ENCODE results near the gene KCNQ1.

KCNQ1 gene

DNA sequence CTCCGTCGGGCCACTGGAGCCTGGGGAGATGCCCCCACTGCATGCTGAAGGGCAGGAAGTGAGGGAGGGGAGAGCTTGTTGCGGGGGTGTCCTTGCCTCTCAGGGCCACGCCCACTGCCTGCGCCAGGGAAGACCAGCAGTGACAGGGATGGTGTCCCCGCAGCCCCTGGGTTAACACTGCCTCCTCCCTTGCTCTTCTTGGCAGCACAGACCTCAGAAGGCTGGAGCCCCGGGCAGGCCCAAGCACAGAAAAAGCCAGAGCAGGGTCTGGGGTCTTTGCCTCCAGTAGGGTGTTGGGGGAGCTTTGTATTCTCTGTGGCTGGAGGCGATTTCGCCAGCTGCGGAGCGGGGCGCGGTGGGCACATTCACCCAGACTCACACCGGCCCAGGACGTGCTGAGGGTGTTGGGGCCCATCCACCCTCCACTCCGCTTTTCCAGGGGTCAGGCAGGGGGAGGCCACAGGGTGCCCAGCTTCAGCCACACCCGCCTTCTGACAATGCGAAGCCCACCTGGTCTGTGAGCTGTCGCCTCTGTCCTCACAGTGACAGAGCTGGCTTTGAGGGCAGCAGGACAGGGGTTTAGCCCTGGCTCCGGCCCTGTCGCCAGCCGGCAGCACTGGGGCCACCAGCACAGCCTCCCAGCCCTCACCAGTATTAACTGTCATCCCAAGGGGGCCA, 357.0 kb downstream of the KCNQ1 start:
- no peak for DNase-seq (ENCODE audit: low spot score)
- no peak for FAIRE-seq

DNA sequence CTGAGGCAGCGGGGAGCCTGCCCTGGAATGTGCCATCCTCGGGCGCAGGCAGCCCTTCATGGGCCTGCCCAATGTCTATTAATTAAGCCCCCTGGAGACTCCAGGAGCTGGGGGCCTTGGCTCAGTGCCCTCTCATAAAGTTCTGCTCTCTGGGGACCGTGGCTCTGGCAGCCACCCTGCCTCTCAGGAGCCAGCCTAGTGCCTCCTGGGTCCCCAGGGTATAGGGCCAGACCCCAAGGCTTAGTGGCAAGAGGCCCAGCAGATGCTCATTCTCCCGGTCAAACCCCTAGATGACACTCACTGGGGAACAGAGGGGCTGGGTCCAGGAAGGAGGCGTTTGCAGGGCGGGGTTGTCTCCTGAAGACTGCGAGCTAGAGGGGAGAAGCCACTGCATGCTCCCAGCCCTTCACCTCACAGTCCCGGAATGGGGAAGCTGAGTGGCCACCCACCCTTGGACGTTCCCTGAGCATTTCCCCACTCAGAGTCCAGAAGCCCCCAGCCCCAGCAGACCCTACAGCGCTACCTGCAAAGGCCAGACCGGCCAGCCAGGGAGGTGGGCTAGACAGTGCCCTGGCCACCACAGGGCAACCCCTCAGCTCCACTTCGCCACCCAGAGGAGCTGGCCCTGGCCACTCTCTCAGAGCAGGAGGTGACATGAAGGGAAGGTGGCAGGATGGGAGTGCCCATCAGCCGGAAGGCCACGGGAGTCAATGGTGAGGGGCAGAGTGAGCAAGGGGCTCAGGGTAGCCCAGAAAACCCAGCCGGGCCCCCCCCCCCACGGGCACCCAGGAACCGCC, 357.8 kb downstream of the KCNQ1 start:
- DNase-seq (ENCODE audit: low spot score): no peak
- FAIRE-seq: no peak

DNA sequence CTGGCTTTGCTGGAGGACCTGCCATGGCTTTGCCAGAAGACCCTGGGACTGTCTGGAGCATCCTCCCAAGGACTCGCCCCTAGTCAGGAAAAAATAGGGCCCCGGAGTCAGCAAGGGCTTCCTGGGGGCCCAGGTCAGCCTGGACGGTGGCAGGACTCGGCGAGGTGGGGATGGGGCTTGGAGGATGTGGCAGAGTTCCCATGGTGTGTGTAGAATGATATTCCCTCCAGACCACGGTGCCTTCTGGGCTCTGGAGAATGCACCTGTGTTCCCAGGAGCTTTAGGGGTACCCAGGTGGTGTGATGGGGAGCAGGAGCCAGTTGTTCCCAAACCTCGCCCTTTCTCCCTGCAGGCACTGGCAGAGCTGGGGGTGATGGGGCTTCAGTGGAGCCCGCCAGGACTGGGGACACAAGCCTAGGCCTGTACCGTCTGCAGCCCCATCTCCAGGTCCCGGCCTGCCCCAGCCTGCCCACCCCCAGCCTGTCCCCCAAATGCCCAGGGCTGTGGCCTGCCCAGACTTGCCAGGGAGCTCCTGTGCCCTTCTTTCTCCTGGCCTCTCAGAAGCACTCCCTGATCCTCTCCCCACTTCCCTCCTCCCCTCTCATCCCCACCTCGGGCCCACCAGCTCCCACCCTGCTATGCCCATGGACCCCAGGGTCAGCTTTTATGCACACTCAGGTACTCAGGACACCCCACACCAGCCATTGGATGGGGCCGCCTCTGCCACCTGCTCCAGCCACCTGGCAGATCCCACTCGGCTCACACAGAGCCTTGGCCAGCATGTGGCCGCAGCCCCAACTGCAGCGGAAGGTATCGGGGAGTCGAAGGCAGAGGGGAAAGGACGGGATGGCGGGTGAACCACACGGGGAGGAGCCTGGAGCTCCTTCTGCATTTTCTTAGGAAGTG, 358.6 kb downstream of the KCNQ1 start:
- FAIRE-seq (no peak), DNase-seq (ENCODE audit: low spot score) (no peak)

DNA sequence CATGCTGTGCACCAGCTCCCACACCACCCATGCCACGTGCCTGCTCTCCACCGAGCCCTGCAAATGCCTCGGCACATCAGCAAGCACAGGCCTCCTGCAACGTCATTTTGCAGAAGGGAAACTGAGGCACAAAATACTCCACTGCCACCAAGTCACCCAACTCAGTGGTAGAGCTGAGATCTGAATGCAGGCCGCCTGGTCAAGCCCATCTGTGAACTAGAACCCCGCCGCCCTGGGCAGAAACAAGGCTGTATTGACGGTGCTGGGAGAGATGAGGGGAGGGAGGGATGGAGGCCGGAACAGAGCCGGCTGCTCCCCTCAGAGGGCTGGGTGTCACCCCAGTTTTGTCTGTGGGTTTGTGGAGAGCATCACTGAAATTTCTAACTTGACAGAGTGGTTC, 359.4 kb downstream of the KCNQ1 start:
- DNase-seq (ENCODE audit: low spot score) (no peak), FAIRE-seq (no peak)

DNA sequence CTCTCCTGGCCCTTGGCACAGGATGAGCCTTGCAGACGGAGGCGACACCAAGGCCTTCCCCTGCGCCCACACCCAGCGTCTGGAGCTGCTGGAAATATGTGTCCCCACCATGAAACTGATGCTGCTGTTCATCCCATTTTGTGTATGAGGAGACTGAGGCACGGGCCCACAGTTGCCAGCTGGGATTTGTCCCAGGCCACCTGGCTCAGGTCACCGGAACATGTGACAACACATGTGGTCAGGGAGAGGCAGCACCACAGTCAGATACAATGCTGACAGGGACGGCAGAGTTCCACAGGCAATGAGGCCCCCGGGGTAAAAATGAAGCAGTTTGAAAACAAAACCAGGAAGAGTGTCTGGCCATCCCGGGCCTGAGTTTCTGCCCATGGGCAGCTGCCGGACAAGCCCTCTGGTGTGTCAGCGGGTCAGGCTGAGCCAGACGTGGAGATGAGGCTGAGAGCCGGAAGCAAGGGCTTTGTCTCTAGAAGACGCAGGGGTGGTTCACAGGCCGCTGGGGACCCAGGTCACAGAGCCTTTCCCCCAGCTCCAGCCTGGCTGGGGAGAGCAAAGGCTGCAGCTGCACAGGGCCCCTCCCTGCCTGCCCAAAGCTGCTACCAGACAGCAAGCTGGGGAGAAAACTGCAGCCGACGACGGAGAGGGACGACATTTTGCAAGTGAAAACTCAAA, 360.0 kb downstream of the KCNQ1 start:
- FAIRE-seq (no peak), DNase-seq (ENCODE audit: low spot score) (no peak)

DNA sequence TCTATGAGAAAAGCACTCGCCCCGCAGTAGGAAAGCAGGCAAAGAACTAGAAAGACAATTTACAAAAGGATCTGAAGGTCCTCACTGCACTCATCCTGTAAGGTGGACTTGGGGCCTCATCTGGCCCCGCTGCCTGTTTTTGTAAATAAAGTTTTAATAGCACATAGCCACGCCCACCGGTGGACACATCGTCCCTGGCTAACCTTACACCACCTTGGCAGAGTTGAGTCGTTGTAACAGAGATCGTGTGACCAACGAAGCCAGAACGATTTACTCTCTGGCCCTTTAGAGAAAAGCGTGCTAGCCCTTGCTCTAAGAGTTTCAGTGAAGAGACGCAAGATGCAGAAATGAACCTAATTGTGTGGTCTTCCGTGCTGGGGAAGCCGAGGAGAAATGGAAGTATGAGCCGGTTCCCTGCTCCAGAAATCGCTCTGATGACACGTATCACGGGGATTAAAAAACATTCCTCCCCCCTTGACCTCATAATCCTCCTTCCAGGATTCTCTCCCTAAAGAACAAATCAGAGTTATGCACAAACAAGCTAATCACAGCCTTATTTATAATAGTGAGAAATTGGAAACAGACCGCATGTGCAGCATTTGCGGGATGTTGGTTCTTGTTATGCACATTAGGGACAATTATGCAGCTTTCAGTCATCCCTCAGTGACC, 360.7 kb downstream of the KCNQ1 start:
- DNase-seq (ENCODE audit: low spot score) (no peak), FAIRE-seq (no peak)

DNA sequence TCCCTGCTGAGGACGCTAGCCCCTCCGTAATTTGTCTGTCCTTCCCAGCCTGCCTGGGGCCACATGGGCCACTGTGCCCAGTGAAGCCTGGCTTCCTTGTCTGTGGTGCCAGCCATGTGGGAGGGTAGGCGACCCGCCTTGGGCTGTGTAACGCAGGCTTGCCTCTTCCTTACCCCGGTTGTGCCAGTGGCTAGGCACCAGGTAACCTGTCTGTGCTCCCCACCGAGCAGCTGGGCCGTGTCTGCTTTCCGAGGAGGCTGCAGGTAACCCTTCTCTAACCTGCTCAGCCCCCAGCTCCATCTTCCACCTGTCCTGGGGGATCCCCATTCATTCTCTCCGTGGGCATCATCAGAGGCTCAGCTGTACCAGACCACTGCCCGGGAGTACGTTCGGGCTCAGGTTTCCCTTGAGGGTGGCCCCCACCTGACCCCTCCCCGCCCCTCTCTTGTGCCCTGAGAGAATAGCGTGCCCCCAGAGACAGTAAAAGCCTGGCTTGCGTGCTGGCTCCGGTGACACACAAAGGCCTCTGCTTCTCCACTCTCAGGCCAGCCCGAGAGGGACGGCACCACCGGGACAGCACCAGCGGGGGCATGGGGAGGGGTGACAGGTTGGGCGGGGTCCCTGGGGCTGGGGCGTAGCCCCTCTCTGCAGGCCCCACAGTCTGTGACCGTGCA, 361.7 kb downstream of the KCNQ1 start:
- DNase-seq (ENCODE audit: low spot score) (no peak), FAIRE-seq (no peak)

DNA sequence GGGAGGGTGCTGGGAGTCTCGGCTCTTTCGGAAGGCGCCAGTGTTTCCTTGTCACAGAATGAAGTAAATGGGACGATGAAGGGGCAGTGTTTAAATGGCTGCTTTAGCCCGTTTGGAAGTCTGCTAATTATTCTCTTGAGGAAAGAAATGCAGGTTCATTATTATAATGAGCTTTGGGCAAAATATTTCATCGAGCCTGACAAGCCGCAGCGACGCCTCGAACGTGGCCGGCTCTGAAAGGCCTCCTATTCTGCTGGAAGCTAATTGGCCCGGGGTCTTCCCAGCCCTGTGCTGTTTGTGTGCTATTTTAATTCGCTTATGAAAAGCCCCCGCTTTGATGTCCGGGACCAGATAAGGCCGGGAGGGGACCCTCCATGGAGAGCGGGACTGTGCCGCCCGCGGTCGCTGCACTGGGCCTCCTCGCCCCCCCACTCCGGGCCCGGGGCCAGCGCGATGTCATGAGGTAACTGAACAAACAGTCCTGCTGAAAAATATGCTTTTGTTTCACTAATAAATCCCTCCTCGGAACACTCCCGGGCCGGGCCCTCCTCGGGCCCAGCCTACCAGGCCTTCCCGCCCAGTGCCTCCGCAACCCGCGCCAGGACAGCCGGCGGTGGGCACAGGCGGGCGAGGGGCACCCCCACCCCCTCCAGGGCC, 362.3 kb downstream of the KCNQ1 start:
- FAIRE-seq (no peak), DNase-seq (ENCODE audit: low spot score) (no peak)

DNA sequence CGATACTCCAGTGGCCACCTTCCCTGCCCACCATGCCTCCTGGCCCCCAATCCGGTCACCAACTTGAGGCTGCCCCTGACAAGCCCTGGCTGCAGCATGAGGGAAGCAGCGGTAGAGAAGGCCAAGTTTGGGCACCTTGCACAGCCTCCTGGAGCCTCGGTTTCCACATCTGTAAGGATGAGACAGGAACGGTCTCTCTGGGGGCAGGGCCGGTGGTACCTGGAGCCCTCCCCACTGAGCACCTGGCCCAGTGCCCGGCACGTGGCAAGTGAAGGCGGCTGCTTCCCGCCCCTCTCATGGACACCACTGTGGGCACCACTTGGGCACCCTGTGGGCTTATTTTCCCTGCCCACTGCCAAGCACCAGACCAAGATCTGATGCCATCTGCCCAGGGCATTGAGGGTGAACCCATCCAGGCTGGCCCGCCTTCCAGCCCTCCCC, 363.0 kb downstream of the KCNQ1 start:
- no peak for DNase-seq (ENCODE audit: low spot score)

DNA sequence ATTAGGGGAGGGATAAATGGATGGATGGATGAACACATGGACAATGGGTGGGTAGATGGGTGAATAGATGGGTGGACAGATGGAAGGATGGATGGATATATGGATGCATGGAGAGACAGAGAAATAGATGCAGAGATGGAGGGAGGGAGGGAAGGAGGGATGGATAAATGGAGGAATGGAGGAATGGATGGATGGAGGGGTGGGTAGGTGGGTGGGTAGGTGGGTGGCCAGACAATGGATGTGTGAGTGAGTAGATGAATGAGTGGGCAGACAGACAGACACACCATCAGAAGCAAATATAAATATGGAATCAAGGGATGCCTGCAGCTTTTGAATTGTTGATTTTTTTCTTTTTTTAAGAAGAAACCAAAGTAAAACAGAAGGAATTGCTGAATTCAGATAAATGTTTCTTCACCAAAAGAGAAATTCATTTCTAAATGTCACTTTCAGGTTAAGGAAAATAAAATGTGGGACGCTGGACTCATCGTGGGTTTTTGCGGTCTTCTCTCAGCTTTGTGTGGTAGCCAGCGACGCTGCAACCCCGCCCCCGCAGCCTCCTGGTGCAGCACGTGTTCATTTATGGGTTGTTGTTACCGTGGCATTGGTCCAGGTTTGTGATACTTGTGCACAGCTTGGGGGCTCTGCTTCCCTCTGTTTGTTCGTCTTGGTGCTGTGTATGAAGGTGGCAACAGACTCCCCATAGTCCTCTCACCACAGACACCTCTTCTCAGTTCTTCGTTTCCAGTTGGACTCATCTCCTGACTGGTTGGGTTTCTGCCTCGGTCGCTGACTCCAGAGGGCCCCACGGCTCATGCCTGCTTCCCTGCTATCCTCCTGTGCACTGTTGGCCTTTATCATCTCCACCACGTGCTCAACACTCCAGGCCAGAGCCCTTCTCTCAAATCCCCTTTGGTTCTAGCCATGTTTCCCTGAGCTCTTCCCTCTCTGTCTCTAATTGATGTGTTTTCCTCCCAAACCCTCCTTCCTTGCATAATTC, 364.3 kb downstream of the KCNQ1 start:
- FAIRE-seq: no peak
- DNase-seq (ENCODE audit: low spot score): no peak

More for the DNA sequence above, 363.0 kb downstream of the KCNQ1 start:
- FAIRE-seq: no peak

DNA sequence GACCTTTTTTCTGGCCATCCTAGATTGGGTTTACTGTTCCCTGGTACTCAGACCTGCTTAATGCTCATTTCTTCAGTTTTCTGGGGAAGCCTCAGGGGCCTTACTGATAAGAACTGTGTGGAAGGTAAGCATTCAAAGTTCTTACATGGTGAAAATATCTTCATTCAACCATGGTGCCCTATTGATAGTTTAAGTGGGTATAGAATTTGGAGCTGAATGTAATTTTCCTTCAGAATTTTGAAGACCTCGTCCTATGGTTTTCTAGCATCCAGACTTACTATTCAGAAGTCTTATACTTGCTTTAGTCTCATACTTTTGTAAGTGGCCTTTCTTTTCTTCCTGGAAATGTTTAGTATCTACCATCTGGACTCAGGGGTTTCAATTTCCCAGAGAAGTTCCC, 365.0 kb downstream of the KCNQ1 start:
- FAIRE-seq: no peak
- DNase-seq (ENCODE audit: low spot score): no peak

DNA sequence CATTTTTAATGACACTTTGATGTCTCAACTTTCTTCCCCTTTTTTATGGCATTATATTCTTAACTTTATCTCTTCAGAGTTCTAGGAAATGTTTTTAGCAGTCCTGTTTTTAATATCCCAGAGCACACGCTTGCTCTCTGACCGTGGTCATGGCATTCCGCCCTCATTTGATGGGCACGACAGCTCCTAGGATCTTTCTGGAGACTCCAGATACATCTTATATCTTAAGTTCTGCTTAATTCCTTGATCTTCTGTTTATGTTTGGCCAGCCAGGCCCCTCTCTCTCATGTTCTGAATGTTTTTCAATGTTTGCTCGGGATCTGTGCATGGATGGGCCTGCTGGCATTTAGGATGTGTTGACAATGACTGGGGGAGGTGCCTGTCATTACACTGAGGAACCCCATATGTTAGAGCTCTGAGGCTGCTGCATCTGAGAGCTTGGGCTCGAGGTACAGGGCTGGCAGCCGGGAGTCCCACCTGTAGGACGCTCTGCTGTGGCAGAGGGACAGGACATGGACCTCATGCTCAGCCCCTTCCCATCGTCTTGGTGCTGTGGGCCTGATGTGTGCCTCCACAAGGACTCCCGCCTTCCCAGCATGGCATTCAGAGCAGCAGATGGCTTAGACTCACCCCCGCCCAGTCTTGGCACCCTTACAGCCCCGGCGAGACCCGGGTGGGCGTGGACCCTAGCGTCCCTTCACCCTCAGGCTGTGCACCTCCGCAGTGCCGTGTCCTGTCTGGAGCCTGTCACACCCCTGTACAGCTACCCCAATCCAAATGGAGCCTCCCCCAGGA, 365.8 kb downstream of the KCNQ1 start:
- DNase-seq (ENCODE audit: low spot score): no peak
- no peak for FAIRE-seq

DNA sequence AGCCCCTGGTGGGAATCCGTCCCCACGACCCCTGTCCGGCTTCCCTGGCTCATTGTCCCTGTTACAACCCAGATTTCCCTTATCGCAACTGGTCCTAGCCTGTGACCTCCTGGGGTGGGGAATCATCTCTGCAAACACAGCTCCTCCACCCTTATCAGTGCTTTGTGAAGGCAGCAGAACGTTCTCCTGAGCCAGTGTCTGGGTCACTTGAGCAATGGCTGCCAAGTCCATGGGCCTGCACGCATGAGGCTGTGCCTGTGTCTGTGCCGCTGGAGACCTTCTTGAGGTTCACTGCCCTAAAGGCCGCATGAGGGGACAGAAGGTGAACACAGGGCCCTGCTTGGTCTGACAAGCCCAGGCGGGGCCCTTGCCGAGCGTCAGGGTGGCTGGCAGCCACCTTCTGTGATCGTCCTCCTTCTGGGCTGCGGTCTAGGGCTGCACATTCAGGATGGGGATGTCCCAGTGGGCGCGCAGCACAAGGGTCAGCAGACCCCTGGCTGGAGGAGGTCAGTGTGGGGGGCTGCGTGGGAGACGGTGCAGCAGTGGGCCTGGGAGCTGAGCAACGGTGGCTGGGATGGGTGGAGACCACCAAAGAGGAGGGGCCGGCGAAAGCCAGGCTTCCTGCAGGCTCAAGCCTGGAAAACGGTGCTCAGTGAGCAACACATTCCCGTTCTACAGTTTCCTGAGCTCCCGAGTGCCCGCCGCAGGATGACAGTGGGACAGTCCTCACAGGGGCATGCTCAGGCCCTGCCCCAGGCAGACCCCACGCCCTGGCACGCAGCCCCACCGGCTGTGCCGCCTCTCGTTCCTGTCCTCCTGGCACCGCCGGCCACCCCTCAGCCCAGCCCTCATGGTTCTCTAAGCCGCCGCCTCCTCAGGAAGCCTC, 366.6 kb downstream of the KCNQ1 start:
- DNase-seq (ENCODE audit: low spot score) (no peak), FAIRE-seq (no peak)

DNA sequence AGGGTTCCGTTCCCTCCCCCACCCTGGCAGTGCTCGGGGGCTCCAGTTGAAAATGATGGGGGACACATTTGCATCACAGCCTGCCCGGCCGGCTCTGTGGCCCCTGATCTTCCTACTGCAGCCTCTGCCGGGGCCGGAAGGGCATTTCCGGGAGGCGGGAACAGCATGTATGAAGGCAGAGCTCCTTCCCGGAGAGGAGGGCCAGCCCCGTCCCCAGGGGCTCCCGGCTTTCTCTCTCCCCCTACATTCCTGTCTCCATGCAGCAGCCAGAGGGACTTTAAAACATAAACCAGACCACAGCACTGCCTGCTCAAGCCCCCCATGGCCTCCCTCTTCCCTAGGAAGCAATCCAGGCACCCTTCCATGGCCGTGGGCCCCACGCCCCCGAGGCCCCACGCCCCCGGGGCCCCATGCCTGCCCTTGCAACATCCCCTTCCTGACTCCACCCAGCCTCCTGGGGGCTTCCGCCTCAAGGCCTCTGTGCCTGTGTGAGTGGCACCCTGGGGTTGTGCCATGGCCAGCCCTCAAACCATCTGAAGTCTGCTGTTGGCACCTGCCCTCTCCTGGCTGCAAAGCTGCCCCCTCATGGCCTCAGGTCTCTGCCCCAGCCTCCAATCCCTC, 367.7 kb downstream of the KCNQ1 start:
- no peak for DNase-seq (ENCODE audit: low spot score)
- no peak for FAIRE-seq

DNA sequence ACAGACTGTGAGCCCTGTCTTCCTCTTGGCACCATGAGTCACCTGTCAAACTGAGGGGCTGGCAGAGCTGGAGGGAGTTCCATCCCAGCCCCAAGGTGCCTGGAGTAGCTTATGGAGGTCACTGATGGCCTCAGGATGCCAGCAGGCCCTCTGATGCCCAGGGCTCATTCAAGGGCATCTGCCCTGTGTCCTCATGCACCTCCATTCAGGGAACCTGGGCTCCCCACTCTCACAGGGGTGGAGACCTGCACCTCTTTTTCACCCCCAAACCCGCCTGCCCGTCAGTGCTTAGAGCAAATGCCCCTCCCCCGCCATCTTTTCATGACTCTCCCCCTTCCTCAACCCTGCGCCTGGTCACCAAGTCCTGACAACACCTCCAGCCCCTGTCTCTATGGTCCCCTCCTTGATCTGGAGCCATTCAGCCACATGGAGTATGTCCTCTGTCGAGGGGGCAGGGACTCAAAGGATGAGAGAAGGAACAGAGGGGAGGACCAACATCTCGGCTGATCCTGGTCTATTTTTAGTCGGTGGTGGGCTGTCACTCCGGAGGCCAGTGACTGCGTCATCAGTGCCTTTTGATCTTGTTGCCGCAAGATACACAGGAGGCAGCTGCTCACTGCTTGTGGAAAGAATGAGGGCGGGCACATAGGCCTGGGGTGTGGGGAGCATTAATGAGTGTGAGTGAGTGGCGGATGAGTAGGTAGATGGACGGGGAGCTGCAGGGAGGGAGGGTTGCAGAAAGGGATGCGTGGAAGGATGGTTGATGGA, 368.5 kb downstream of the KCNQ1 start:
- no peak for DNase-seq (ENCODE audit: low spot score)
- FAIRE-seq: no peak

All from RCC 7860 (cell line).